Dedifferentiated amniotic fluid mesenchymal stem cell (primary cell): ENCODE results near the gene ANKRD55.
"Not testable (repeated sequence)": the region's sequence is repeated elsewhere in the genome, so short reads cannot be mapped to it uniquely, and the experiment has no call there.

Source experiments
- DNase-seq: peaks from one replicate; pipeline ENCODE4 v3.0.0-alpha.2; 2016; ENCODE audit errors: extremely low spot score

ANKRD55 gene

GRCh38 chr5:56102889-56103288 is 130.2 kb downstream of the ANKRD55 start:
- DNase-seq: no peak

DNA sequence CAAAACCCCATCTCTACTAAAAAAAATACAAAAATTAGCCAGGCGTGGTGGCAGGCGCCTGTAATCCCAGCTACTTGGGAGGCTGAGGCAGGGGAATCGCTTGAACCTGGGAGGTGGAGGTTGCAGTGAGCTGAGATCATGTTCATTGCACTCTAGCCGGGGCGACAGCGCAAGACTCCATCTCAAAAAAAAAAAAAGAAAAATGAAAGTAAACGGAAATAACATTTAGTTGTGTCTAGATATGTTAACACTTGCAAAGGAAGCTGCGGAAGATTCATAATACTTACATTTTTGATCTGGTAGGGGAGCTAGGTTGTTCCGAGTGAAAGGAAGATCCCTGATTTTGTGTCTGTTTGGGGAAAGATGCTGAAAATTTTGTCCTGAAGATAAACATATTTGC is 130.9 kb downstream of the ANKRD55 start:
- not testable (repeated sequence) for DNase-seq

DNA sequence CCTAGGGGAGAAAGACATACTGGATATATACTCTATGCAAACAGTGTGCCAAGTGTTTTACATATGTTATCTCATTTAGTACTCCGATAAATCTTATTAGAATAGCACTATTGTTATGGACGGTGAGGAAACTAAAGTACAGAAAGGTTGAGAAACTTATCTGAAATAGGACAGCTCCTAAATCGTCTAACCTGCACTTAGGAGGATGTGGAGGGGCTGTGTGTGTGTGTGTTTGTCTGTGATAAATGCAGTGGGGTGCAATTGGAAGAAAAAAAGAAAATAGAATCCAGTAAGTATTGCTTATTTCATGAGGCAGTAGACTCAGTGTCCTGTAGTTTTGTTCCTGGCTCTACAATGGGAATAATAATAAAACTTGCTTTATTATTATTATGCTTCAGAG is 131.9 kb downstream of the ANKRD55 start:
- no peak for DNase-seq

- no peak for DNase-seq
Measured at GRCh38 chr5:56100439-56101176, 132.5 kb downstream of the ANKRD55 start.

DNA sequence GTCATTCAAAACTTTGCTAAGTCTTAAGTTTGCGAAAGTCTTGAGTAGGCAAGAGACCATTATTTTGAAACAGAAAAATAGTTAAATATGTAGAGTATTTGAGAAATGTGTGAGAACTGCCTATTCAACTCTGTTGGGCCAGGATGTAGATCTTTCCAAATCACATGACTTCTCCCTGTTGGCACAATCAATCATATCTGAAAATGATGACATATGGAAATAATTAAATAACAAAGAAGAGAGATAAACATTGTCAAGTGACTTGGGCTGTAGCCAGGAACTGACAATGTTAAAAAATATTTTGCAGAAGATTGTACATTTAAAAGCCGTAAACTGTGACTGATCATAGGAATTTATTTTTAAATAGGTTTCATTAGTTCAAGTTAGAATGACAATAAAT is 133.8 kb downstream of the ANKRD55 start:
- DNase-seq: no peak

- no peak for DNase-seq
Measured at GRCh38 chr5:56097055-56097454, 136.1 kb downstream of the ANKRD55 start.

DNA sequence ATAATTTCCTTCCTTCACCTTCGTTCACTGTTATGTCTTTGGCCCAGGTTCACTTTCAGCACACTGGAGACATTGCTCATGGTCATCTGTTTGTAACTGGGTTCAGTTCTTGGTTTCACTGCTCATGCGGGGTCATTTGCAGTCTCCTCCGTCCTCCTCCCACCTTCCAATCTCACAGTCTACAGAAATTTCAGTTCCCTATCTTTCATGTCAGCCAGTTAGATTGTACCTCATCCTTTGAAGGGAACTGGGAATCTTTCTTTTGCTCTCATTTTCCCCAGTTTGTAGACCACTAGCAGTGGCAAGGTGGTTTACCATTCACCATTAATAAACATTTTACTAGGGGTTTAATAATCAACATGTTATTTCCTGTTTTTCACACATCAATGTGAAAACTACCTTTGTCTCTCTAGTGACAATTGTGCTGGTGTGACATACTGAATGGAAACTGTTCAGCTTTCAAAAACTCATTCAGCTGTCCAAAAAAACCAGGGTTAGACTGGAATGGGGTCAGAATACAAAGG is 137.5 kb downstream of the ANKRD55 start:
- no peak for DNase-seq

- no peak for DNase-seq
Measured at GRCh38 chr5:56094579-56095361, 138.4 kb downstream of the ANKRD55 start.

DNA sequence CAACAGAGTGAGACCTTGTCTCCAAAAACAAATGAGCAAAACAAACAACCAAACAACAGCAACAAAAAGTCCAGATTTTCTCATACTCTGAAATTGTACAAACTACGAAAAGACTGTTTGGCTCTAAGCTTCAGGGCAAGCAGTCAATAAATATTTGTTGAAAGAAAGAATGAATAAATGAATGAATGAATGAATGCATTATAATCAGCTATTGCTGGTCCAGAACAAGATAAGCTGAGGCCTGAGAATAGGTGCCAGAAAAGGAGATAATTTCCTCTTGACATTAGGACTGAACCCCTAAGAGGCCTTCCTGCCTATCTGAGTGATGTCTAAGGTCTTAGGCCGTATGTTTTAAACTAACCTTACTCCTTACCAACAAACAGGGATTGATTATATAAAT is 139.2 kb downstream of the ANKRD55 start:
- DNase-seq: no peak

- DNase-seq: no peak
Measured at GRCh38 chr5:56092115-56092514, 141.0 kb downstream of the ANKRD55 start.

- no peak for DNase-seq
Measured at GRCh38 chr5:56091664-56092063, 141.5 kb downstream of the ANKRD55 start.

DNA sequence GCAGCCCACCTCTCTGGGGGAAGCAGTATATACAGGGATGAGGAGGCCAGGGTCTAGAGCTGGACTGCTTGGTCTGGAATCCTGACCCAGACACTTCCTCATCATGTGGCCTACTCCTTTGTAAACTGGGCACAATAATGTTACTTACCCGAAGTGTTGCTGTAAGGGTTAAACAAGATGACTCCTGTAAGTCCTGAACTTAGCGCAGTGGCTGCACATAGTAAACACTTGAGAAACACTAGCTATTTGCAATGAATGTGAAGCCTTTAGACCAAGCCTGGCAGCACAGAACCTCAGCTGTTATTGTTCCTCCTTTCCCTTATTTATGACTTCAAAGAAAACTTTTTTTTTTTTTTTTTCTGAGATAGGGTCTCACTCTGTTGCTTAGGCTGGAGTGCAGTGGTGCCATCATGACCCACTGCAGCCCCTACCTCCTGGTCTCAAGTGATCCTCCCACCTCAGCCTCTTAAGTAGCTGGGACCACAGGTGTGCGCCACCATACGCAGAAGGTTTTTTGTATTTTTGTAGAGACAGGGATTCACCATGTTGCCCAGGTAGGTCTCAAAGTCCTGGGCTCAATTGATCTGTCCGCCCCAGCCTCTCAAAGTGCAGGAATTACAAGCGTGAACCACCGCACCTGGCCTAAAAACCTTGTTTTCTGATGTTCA is 142.2 kb downstream of the ANKRD55 start:
- DNase-seq: no peak

DNA sequence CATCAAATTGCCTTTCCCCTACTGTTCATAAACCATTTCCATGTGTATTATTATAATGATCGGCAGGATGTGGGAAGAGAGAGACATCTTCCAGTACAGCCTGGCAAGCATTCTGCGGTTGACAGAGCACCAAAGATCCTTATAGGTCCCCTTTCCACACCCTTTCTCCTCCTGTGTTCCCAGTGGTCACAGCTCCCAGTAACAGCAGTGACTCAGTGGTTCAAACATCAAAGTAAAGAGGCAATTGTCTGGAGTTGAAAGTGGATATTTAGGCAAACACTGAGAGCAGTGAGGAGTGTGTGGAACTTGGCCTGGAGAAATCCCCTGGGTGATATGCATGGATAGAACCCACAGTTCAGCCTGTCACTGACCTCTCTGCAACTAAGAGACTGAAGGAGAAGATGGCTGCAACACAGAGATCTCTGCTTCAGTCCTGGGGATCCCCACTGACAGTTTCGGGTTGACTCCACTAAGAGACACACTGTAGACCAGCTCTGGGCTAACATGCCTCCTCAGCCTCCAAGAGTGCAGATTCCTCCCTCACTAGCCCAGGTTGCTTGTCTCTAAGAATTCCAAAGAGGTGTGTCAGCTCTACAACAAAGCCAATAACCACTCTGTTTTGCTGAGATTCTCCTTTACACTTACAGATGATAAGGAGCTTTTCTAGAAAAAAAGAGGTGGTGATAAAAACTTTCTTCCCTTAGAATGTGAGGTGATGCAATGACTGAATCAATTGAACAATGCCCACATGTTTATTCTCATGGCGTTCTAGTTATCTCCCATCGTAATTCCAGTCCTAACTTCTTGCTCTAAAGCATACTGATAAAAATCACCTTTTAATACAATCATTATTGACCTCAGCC is 143.9 kb downstream of the ANKRD55 start:
- DNase-seq: no peak

- no peak for DNase-seq
Measured at GRCh38 chr5:56088431-56088949, 144.6 kb downstream of the ANKRD55 start.

DNA sequence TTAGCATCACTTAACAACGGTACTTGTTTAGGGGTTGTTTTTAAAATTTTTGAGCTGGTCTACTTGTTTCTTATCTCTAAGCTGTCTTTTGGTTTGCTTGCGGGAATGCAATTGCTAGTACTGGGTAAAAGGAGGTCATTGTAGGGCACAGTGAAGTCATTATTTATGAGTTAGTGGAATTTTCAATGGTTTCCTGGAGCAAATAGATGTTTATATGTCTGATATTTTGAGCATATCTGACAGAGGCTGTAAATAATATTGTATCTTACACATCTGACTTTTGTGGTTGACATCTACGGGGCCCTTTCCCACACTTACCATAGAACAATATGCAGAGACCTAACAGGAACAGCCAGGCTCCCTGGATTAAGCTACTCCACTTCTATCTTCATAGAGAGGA is 147.9 kb downstream of the ANKRD55 start:
- no peak for DNase-seq

DNA sequence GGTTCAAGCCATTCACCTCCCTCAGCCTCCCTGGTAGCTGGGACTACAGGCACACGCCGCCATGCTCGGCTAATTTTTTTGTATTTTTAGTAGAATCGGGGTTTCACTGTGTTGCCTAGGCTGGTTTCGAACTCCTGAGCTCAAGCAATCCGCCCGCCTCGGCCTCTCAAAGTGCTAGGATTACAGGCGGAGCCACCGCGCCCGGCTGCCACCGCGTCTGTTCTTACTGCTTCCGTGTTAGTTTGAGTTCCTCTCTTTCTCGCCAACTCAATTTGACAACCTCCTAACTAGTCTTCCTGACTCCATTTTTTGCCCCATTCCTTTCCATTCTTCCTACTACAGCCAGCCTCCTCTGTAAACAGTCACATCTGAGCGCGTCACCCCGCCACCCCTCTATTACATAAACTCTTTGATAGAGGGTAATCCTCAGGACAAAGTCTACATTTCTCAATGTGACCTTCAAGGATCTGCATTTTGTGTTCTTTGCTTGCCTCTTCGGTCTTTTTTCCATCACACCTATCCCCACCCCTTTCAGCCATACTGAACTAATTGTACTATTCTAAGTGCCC is 149.8 kb downstream of the ANKRD55 start:
- no peak for DNase-seq

DNA sequence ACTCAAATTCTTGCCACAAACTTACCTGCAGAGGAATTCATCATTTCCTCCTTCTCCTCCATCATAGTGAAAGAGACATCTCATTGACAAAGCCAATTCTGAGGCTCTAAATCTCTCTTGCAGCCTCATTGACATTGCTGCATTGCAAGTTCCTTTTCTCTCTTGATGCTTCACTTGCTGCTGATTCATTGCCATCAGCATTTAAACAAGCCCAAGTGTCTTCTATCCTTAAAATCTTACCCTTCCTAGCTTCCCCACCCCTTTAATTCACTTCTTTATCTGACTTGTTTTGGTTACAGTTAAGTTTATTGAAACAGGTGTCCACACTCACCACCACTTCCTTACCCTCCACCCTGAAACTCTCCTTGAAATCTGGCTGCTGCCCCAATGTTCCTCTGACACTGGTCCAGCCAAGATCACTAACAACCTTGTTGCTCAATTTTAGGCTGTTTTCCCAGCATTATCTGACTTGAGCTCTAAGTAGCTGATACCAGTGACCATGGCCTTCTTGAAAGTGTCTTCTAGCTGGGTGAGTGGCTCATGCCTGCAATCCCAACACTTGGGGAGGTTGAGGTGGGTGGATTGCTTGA is 152.0 kb downstream of the ANKRD55 start:
- not testable (repeated sequence) for DNase-seq

- no peak for DNase-seq
Measured at GRCh38 chr5:56080375-56081052, 152.6 kb downstream of the ANKRD55 start.

GRCh38 chr5:56079157-56079500 is 154.0 kb downstream of the ANKRD55 start:
- not testable (repeated sequence) for DNase-seq
